DMS 273 (cell line): ENCODE data around the gene DRAM2.
"Not testable (repeated sequence)": the region's sequence is repeated elsewhere in the genome, so short reads cannot be mapped to it uniquely, and the experiment has no call there.

Experiments used
- DNase-seq: peaks from one replicate; lab custom pipeline; 2025; ENCODE audit not compliant: unreplicated experiment; lab: John Stamatoyannopoulos, UW

DRAM2 gene

GRCh38 chr1:111145542-111145941 lies 5.6 kb upstream of the DRAM2 start:
- DNase-seq = no peak

GRCh38 chr1:111142356-111142975 lies 2.6 kb upstream of the DRAM2 start:
- DNase-seq = no peak

- no peak for DNase-seq
These were observed 1.6 kb upstream of the DRAM2 start for GRCh38 chr1:111141245-111142220.

GRCh38 chr1:111140680-111140967 lies 731 bp upstream of the DRAM2 start:
- DNase-seq = no peak

- peak; percentile 87 for DNase-seq
These were observed 453 bp downstream of the DRAM2 start for GRCh38 chr1:111139324-111139955.

- DNase-seq = no peak
These were observed 6.0 kb downstream of the DRAM2 start for GRCh38 chr1:111133866-111134265.

GRCh38 chr1:111131693-111132092 lies 8.2 kb downstream of the DRAM2 start:
- no peak for DNase-seq

- DNase-seq = no peak
These were observed 10.5 kb downstream of the DRAM2 start for GRCh38 chr1:111129376-111129775.

GRCh38 chr1:111127923-111128643 lies 11.8 kb downstream of the DRAM2 start:
- no peak for DNase-seq

GRCh38 chr1:111126354-111126753 lies 13.5 kb downstream of the DRAM2 start:
- no peak for DNase-seq

- no peak for DNase-seq
These were observed 23.4 kb downstream of the DRAM2 start for GRCh38 chr1:111116496-111116895.

GRCh38 chr1:111110197-111110899 lies 29.5 kb downstream of the DRAM2 start:
- DNase-seq = no peak

GRCh38 chr1:111104981-111105380 lies 34.9 kb downstream of the DRAM2 start:
- DNase-seq = no peak

GRCh38 chr1:111101854-111102642 lies 37.8 kb downstream of the DRAM2 start:
- no peak for DNase-seq

- DNase-seq = peak; percentile 6
These were observed 40.6 kb downstream of the DRAM2 start for GRCh38 chr1:111099289-111099688.

GRCh38 chr1:111097356-111098099 lies 42.4 kb downstream of the DRAM2 start:
- no peak for DNase-seq

- DNase-seq = not testable (repeated sequence)
These were observed 44.5 kb downstream of the DRAM2 start for GRCh38 chr1:111095421-111095820.

GRCh38 chr1:111089638-111090037 lies 50.3 kb downstream of the DRAM2 start:
- no peak for DNase-seq

GRCh38 chr1:111085676-111086075 lies 54.2 kb downstream of the DRAM2 start:
- no peak for DNase-seq
